ENCODE results near the gene CCSER1. TPM values are rescaled to one million over a fixed set of nuclear protein-coding genes. Genes with fewer than 3 reads are reported as not detected.

The CCSER1 gene
- total and polyA plus RNA-seq, 4 donors, result 0.18 to 2.3 (median 1.2) TPM

DNA sequence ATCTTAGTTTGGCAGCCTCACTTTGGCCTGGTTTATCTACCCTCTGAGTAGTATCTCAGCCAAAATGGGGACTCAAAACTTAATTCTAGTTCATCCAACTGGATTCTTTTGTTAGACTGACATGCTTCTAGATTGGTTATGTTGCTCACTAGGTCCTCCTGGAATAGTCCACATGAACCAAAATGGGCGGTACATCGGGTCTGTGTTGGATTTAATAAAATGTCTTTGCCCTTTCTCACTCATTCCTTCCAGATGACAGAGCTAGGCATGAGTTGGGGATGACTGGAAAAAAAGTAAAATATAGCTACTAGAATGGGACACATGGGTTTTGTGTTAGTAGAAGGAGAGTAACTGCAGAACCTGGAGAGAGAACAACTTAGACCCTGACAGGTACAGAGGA, 247.9 kb downstream of the CCSER1 start:
- no peaks in the 10 kb centered on the region for H3K36me3 ChIP-seq (ENCODE audit: control insufficient read depth in 4 of 4, insufficient read depth in 3 of 4, low read depth in 1 of 4, low read length in 3 of 4)
- no peaks in the 10 kb centered on the region for H3K4me1 ChIP-seq (ENCODE audit: control insufficient read depth in 4 of 4, insufficient read depth in 4 of 4, low read length in 3 of 4)
- no peaks in the 10 kb centered on the region for H3K9me3 ChIP-seq (ENCODE audit: control insufficient read depth in 4 of 4, low read length in 3 of 4)
- no peak for DNase-seq (ENCODE audit: low spot score)
- no peak overlapping the region for H3K4me3 ChIP-seq (ENCODE audit: low read depth in 1 of 3, low read length in 3 of 3)
- H3K27me3 ChIP-seq (ENCODE audit: control insufficient read depth in 4 of 4, insufficient read depth in 4 of 4, low read length in 3 of 4), result no peaks in the 10 kb centered on the region
- no peak overlapping the region for H3K27ac ChIP-seq (ENCODE audit: low read depth in 1 of 2, low read length in 2 of 2)
- 90% methylated on average over 2 of the region's 2 CpGs for WGBS
- no peak overlapping the region for H3K9ac ChIP-seq (ENCODE audit: low read depth in 1 of 2, low read length in 2 of 2)
- TF ChIP-seq FOXA1 (IDR thresholded peaks at IDR 0.05), result no peak
- TF ChIP-seq HNF4G (IDR thresholded peaks at IDR 0.05), result no peak
- TF ChIP-seq GABPA (IDR thresholded peaks at IDR 0.05 in 1 of 2, conservative IDR thresholded peaks at IDR 0.05 in 1 of 2), result no peak
- TF ChIP-seq, protein P1, sequence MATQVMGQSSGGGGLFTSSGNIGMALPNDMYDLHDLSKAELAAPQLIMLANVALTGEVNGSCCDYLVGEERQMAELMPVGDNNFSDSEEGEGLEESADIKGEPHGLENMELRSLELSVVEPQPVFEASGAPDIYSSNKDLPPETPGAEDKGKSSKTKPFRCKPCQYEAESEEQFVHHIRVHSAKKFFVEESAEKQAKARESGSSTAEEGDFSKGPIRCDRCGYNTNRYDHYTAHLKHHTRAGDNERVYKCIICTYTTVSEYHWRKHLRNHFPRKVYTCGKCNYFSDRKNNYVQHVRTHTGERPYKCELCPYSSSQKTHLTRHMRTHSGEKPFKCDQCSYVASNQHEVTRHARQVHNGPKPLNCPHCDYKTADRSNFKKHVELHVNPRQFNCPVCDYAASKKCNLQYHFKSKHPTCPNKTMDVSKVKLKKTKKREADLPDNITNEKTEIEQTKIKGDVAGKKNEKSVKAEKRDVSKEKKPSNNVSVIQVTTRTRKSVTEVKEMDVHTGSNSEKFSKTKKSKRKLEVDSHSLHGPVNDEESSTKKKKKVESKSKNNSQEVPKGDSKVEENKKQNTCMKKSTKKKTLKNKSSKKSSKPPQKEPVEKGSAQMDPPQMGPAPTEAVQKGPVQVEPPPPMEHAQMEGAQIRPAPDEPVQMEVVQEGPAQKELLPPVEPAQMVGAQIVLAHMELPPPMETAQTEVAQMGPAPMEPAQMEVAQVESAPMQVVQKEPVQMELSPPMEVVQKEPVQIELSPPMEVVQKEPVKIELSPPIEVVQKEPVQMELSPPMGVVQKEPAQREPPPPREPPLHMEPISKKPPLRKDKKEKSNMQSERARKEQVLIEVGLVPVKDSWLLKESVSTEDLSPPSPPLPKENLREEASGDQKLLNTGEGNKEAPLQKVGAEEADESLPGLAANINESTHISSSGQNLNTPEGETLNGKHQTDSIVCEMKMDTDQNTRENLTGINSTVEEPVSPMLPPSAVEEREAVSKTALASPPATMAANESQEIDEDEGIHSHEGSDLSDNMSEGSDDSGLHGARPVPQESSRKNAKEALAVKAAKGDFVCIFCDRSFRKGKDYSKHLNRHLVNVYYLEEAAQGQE (IDR thresholded peaks at IDR 0.05), result no peak
- no peak for TF ChIP-seq JUND (IDR thresholded peaks at IDR 0.05)
- TF ChIP-seq FOXA2 (IDR thresholded peaks at IDR 0.05), result no peak
- no peak for TF ChIP-seq NR2F2 (IDR thresholded peaks at IDR 0.05)
- no peak for TF ChIP-seq EGR1 (IDR thresholded peaks at IDR 0.05; ENCODE audit: low read depth in 2 of 2)

DNA sequence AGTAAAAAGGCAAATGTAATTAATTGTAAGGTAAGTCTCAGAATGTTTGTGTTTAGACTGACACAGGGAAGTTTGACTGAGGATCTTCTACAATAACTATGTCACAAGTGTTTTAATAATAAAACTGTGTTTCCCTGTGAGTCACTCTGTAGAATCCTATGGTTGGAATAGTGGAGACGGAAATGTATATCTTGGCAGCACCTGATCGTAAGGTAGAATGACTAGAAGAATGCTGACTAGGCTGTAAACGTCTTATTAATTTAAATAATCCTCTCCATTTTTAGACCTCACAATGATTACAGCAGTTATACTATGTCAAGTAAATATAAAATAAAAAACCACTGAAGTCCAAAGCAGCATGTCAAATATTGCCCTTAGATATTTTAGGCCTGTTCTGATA, 266.0 kb downstream of the CCSER1 start:
- H3K9me3 ChIP-seq (ENCODE audit: control insufficient read depth in 4 of 4, low read length in 3 of 4), result no peaks in the 10 kb centered on the region
- no peak overlapping the region for H3K27ac ChIP-seq (ENCODE audit: low read depth in 1 of 2, low read length in 2 of 2)
- no peaks in the 10 kb centered on the region for H3K4me1 ChIP-seq (ENCODE audit: control insufficient read depth in 4 of 4, insufficient read depth in 4 of 4, low read length in 3 of 4)
- TF ChIP-seq FOXA1 (IDR thresholded peaks at IDR 0.05) (no peak), FOXA2 (IDR thresholded peaks at IDR 0.05) (no peak), YY1 (IDR thresholded peaks at IDR 0.05) (no peak), RXRA (IDR thresholded peaks at IDR 0.05) (no peak), TAF1 (conservative IDR thresholded peaks at IDR 0.05) (no peak), NR2F2 (IDR thresholded peaks at IDR 0.05) (no peak), HNF4G (IDR thresholded peaks at IDR 0.05) (no peak), GABPA (IDR thresholded peaks at IDR 0.05 in 1 of 2, conservative IDR thresholded peaks at IDR 0.05 in 1 of 2) (no peak), JUND (IDR thresholded peaks at IDR 0.05) (no peak), HNF4A (conservative IDR thresholded peaks at IDR 0.05) (no peak), RAD21 (IDR thresholded peaks at IDR 0.05) (no peak), EGR1 (IDR thresholded peaks at IDR 0.05; ENCODE audit: low read depth in 2 of 2) (no peak), SP1 (IDR thresholded peaks at IDR 0.05) (no peak)
- TF ChIP-seq, protein P2, sequence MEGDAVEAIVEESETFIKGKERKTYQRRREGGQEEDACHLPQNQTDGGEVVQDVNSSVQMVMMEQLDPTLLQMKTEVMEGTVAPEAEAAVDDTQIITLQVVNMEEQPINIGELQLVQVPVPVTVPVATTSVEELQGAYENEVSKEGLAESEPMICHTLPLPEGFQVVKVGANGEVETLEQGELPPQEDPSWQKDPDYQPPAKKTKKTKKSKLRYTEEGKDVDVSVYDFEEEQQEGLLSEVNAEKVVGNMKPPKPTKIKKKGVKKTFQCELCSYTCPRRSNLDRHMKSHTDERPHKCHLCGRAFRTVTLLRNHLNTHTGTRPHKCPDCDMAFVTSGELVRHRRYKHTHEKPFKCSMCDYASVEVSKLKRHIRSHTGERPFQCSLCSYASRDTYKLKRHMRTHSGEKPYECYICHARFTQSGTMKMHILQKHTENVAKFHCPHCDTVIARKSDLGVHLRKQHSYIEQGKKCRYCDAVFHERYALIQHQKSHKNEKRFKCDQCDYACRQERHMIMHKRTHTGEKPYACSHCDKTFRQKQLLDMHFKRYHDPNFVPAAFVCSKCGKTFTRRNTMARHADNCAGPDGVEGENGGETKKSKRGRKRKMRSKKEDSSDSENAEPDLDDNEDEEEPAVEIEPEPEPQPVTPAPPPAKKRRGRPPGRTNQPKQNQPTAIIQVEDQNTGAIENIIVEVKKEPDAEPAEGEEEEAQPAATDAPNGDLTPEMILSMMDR (IDR thresholded peaks at IDR 0.05; ENCODE audit: low read depth, low read length, missing input control), result no peak
- TF ChIP-seq, protein P3, sequence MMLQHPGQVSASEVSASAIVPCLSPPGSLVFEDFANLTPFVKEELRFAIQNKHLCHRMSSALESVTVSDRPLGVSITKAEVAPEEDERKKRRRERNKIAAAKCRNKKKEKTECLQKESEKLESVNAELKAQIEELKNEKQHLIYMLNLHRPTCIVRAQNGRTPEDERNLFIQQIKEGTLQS (IDR thresholded peaks at IDR 0.05), result no peak
- TF ChIP-seq, protein P1 (IDR thresholded peaks at IDR 0.05), result no peak
- TF ChIP-seq, protein P4, sequence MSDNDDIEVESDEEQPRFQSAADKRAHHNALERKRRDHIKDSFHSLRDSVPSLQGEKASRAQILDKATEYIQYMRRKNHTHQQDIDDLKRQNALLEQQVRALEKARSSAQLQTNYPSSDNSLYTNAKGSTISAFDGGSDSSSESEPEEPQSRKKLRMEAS (IDR thresholded peaks at IDR 0.05), result no peak
- TF ChIP-seq, protein P5, sequence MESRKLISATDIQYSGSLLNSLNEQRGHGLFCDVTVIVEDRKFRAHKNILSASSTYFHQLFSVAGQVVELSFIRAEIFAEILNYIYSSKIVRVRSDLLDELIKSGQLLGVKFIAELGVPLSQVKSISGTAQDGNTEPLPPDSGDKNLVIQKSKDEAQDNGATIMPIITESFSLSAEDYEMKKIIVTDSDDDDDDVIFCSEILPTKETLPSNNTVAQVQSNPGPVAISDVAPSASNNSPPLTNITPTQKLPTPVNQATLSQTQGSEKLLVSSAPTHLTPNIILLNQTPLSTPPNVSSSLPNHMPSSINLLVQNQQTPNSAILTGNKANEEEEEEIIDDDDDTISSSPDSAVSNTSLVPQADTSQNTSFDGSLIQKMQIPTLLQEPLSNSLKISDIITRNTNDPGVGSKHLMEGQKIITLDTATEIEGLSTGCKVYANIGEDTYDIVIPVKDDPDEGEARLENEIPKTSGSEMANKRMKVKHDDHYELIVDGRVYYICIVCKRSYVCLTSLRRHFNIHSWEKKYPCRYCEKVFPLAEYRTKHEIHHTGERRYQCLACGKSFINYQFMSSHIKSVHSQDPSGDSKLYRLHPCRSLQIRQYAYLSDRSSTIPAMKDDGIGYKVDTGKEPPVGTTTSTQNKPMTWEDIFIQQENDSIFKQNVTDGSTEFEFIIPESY (IDR thresholded peaks at IDR 0.05), result no peak
- 86% methylated on average over 3 of the region's 3 CpGs for WGBS
- DNase-seq (ENCODE audit: low spot score), result no peak
- H3K4me3 ChIP-seq (ENCODE audit: low read depth in 1 of 3, low read length in 3 of 3), result no peak overlapping the region
- H3K9ac ChIP-seq (ENCODE audit: low read depth in 1 of 2, low read length in 2 of 2), result no peak overlapping the region
- no peaks in the 10 kb centered on the region for H3K36me3 ChIP-seq (ENCODE audit: control insufficient read depth in 4 of 4, insufficient read depth in 3 of 4, low read depth in 1 of 4, low read length in 3 of 4)
- no peaks in the 10 kb centered on the region for H3K27me3 ChIP-seq (ENCODE audit: control insufficient read depth in 4 of 4, insufficient read depth in 4 of 4, low read length in 3 of 4)

All from liver (tissue), 9 donors.